Panc1 (cell line): ENCODE data around the gene RELT. TPM values are rescaled to one million over a fixed set of nuclear protein-coding genes. Genes with fewer than 3 reads are reported as not detected.

Experiments used
- ATAC-seq: fragments of 200-7000 bp; cut with Tn5 transposase; 2 replicates; pipeline ENCODE4 v1.9.1; 2020; ENCODE audit warnings: mild to moderate bottlenecking, moderate library complexity
- BruUV-seq: library from RNA; stranded (reverse); fragments of 400-500 nt; replicated peaks from 2 replicates; lab custom pipeline; 2021; lab: Mats Ljungman, UMichigan
- CTCF ChIA-PET: fragments of 300-600 bp; sonication (Branson Sonifier 250); formaldehyde crosslinking; loops from one replicate; lab custom pipeline; 2022; ENCODE audit warnings: antibody characterized with exemption; lab: Charles Lee
- POLR2A ChIA-PET: fragments of 300-600 bp; sonication (Branson Sonifier 250); formaldehyde crosslinking; loops from one replicate; lab custom pipeline; 2022; ENCODE audit warnings: antibody characterized with exemption; lab: Charles Lee
- DNase-seq: peaks from one replicate; pipeline ENCODE4 v3.0.0-alpha.2; 2010; ENCODE audit warnings: low read depth, low spot score
- H3K27ac ChIP-seq: 2 replicates; pipeline ENCODE4 v1.5.1; 2011; ENCODE audit warnings: mild to moderate bottlenecking, low read length, inconsistent platforms
- H3K27me3 ChIP-seq: fragments of 200-500 bp; sonication (Bioruptor generic); 2 replicates; pipeline ENCODE4 v1.6.0; 2014; ENCODE audit warnings: low read length, inconsistent platforms; ENCODE audit not compliant: control insufficient read depth, insufficient read depth
- H3K36me3 ChIP-seq: fragments of 200-500 bp; sonication (Bioruptor generic); 2 replicates; pipeline ENCODE4 v1.5.1; 2014; ENCODE audit warnings: inconsistent platforms, mild to moderate bottlenecking, low read length, moderate library complexity; ENCODE audit not compliant: control insufficient read depth, insufficient read depth
- H3K4me1 ChIP-seq: 2 replicates; pipeline ENCODE4 v1.5.1; 2011; ENCODE audit warnings: inconsistent platforms, mild to moderate bottlenecking, low read length, moderate library complexity; ENCODE audit not compliant: control insufficient read depth, insufficient read depth
- H3K4me3 ChIP-seq, 2 experiments: 2 replicates each; pipeline ENCODE4 v1.5.1; 2011 to 2012; ENCODE audit warnings: low read depth in 2 of 2, low read length in 2 of 2, mild to moderate bottlenecking in 2 of 2, inconsistent platforms in 1 of 2, moderate library complexity in 1 of 2
- H3K9me3 ChIP-seq: fragments of 200-500 bp; sonication (Bioruptor generic); 2 replicates; pipeline ENCODE4 v1.5.1; 2014; ENCODE audit warnings: low read depth, mild to moderate bottlenecking, inconsistent platforms, low read length, moderate library complexity; ENCODE audit not compliant: control insufficient read depth, insufficient read depth
- POLR2AphosphoS5 ChIP-seq: IDR thresholded peaks from 2 replicates; pipeline ENCODE4 v1.6.1; 2012; ENCODE audit warnings: mild to moderate bottlenecking, low read depth, low read length, moderate library complexity
- SIN3A ChIP-seq: IDR thresholded peaks from 2 replicates; pipeline ENCODE4 v1.6.1; 2012; ENCODE audit warnings: low read depth, mild to moderate bottlenecking, low read length, moderate library complexity, borderline replicate concordance; ENCODE audit not compliant: insufficient read depth
- TCF7L2 ChIP-seq: IDR thresholded peaks from 2 replicates; pipeline ENCODE4 v1.6.1; 2011; ENCODE audit warnings: mild to moderate bottlenecking, low read depth, low read length, inconsistent platforms
- in situ Hi-C: cut with HindIII; loops from 2 replicates; pipeline ENCODE4 v1.10.0; 2016; ENCODE audit warnings: low sequenced_read_pairs, low pct_unique_long_range_greater_than_20kb
- intact Hi-C: fragments of 100-400 bp; cut with micrococcal nuclease; formaldehyde crosslinking; loops from one replicate; pipeline ENCODE4 v1.10.0; 2022; ENCODE audit not compliant: unreplicated experiment
- total RNA-seq: library from RNA; stranded (reverse); gene quantifications from one replicate; pipeline ENCODE4 v1.2.1, GENCODE V29; 2021; ENCODE audit not compliant: unreplicated experiment
- TF ChIP-seq, protein P1 (sequence below): fragments of 450-650 bp; IDR thresholded peaks from 2 replicates; pipeline ENCODE4 v1.5.1; 2017; ENCODE audit warnings: mild to moderate bottlenecking
- TF ChIP-seq, protein P2 (sequence below), 2 experiments: IDR thresholded peaks; 2 replicates each; pipeline ENCODE4 v1.6.1; 2011 to 2012; ENCODE audit warnings: low read depth in 2 of 2, control low read depth in 1 of 2, low read length in 1 of 2, mild to moderate bottlenecking in 1 of 2, moderate library complexity in 1 of 2; ENCODE audit not compliant: insufficient read depth in 1 of 2

RELT gene
- total RNA-seq, 1 experiment from 2014 or later: 11.3 TPM

DNA sequence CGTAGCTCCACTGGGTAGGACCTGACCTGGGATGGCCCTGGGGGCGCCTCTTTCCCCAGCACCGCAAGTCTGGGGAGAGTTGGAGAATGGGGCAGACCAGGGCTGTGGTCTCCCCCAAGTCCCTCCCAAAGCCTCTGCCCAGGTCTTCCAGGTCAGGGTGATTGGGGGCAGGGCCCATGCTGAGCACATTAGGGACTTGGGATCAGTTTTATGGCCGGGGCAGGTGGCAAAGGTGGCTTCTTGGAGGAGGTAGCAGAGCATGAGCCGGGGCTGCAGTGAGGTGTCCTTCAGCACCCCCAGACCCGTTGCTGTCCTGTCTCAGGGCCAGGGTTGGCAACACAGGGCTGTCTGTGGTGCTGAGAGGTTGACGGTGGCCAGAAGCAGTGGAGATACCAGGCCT is 6.0 kb downstream of the RELT start:
- ChIA-PET CTCF (no interaction called here), POLR2A (no interaction called here)
- no peak overlapping the region for H3K4me3 ChIP-seq
- DNase-seq (no peak), ATAC-seq (no peak)
- TF ChIP-seq TCF7L2 (no peak), SIN3A (no peak), POLR2AphosphoS5 (no peak)
- TF ChIP-seq, protein P1, sequence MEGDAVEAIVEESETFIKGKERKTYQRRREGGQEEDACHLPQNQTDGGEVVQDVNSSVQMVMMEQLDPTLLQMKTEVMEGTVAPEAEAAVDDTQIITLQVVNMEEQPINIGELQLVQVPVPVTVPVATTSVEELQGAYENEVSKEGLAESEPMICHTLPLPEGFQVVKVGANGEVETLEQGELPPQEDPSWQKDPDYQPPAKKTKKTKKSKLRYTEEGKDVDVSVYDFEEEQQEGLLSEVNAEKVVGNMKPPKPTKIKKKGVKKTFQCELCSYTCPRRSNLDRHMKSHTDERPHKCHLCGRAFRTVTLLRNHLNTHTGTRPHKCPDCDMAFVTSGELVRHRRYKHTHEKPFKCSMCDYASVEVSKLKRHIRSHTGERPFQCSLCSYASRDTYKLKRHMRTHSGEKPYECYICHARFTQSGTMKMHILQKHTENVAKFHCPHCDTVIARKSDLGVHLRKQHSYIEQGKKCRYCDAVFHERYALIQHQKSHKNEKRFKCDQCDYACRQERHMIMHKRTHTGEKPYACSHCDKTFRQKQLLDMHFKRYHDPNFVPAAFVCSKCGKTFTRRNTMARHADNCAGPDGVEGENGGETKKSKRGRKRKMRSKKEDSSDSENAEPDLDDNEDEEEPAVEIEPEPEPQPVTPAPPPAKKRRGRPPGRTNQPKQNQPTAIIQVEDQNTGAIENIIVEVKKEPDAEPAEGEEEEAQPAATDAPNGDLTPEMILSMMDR: no peak
- TF ChIP-seq, protein P2, sequence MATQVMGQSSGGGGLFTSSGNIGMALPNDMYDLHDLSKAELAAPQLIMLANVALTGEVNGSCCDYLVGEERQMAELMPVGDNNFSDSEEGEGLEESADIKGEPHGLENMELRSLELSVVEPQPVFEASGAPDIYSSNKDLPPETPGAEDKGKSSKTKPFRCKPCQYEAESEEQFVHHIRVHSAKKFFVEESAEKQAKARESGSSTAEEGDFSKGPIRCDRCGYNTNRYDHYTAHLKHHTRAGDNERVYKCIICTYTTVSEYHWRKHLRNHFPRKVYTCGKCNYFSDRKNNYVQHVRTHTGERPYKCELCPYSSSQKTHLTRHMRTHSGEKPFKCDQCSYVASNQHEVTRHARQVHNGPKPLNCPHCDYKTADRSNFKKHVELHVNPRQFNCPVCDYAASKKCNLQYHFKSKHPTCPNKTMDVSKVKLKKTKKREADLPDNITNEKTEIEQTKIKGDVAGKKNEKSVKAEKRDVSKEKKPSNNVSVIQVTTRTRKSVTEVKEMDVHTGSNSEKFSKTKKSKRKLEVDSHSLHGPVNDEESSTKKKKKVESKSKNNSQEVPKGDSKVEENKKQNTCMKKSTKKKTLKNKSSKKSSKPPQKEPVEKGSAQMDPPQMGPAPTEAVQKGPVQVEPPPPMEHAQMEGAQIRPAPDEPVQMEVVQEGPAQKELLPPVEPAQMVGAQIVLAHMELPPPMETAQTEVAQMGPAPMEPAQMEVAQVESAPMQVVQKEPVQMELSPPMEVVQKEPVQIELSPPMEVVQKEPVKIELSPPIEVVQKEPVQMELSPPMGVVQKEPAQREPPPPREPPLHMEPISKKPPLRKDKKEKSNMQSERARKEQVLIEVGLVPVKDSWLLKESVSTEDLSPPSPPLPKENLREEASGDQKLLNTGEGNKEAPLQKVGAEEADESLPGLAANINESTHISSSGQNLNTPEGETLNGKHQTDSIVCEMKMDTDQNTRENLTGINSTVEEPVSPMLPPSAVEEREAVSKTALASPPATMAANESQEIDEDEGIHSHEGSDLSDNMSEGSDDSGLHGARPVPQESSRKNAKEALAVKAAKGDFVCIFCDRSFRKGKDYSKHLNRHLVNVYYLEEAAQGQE (IDR thresholded peaks at IDR 0.05; ENCODE audit: insufficient read depth in 1 of 2, low read depth in 2 of 2, low read length in 1 of 2): no peak
- peaks cover 48% of the 10 kb centered on the region for H3K4me1 ChIP-seq
- BruUV-seq: no TSS peak
- H3K27me3 ChIP-seq: no peaks in the 10 kb centered on the region
- no peaks in the 10 kb centered on the region for H3K9me3 ChIP-seq
- intact Hi-C loops (no loop called here), in situ Hi-C loops (no loop called here)
- no peaks in the 10 kb centered on the region for H3K36me3 ChIP-seq
- no peak overlapping the region for H3K27ac ChIP-seq

DNA sequence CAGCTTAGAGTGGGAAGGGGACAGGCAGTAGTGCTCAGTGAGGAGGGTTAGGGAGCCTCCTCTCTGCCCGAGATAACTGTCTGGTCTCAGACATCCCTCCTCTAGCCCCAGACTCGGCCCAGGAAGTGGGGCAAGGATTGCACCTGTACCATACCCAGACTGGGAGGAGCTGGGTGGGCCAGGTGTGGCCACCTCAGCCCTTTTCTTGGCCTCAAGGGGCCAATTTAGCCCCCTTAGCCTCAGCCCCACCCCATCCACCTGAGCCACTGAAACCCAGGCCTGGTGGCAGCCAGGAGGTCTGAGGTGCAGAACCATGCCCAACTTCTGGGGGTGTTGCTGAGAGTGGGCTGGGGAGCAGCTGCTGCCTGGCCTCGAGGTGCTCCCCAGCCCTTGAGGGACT is 6.5 kb downstream of the RELT start:
- TF ChIP-seq, protein P2 (IDR thresholded peaks at IDR 0.05; ENCODE audit: insufficient read depth in 1 of 2, low read depth in 2 of 2, low read length in 1 of 2): no peak
- TF ChIP-seq, protein P1: no peak
- TF ChIP-seq TCF7L2 (no peak), POLR2AphosphoS5 (no peak), SIN3A (no peak)
- H3K27me3 ChIP-seq: no peaks in the 10 kb centered on the region
- intact Hi-C loops: no loop called here
- no peak overlapping the region for H3K27ac ChIP-seq
- no TSS peak for BruUV-seq
- H3K9me3 ChIP-seq: no peaks in the 10 kb centered on the region
- peaks cover 45% of the 10 kb centered on the region for H3K4me1 ChIP-seq
- H3K36me3 ChIP-seq: no peaks in the 10 kb centered on the region
- no peak for ATAC-seq
- CTCF ChIA-PET: interaction anchor here (0.6 kb wide), 1 partner anchor 240 kb away, joined by 3 read pairs; no protein-coding TSS in a partner anchor
- in situ Hi-C loops: no loop called here
- no peak for DNase-seq
- POLR2A ChIA-PET: no interaction called here
- H3K4me3 ChIP-seq: no peak overlapping the region
